Coronary artery (tissue), 2 donors: ENCODE measurements around the gene SERPINC1.
"Not testable (repeated sequence)": the region's sequence is repeated elsewhere in the genome, so short reads cannot be mapped to it uniquely, and the experiment has no call there.

Source experiments
- DNase-seq: peaks from one replicate; pipeline ENCODE4 v3.0.0-alpha.2; 2017; ENCODE audit warnings: low spot score
- H3K27ac ChIP-seq, 2 donors: fragments of 200-600 bp; sonication (generic); one replicate each; pipeline ENCODE4 v1.5.1; 2016 to 2019
- H3K4me3 ChIP-seq: fragments of 200-600 bp; sonication (generic); 2 replicates; pipeline ENCODE4 v1.5.1; 2016; ENCODE audit warnings: mild to moderate bottlenecking, moderate library complexity
- CTCF ChIP-seq: fragments of 200-600 bp; sonication (generic); IDR thresholded peaks from one replicate; pipeline ENCODE4 v1.5.1; 2019; ENCODE audit warnings: antibody characterized with exemption

SERPINC1 gene

GRCh38 chr1:173917149-173917548 is at the start of gene SERPINC1:
SERPINC1 (minus strand) TSS chr1:173917327; CDS start chr1:173917259, 68 bp downstream.
- no peak within 1 kb of the TSS for H3K27ac ChIP-seq
- no peak for TF ChIP-seq CTCF
- DNase-seq = no peak
- H3K4me3 ChIP-seq = no peak within 1 kb of the TSS

DNA sequence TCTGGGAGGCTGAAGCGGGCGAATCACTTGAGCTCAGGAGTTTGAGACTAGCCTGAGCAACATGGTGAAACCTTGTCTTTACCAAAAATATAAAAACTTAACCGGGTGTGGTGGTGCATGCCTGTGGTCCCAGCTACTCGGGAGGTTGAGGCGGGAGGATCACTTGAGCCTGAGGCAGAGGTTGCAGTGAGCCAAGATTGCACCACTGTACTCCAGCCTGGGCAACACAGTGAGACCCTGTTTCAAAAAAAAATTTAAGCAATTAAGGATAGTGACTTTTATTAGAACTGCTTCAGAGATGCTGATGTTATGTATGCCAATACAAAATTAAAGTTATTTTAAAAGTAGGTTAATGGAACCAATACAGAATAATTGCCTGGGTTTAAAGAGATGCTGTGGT is 48.8 kb upstream of the SERPINC1 start:
- DNase-seq, H3K4me3 ChIP-seq: not testable (repeated sequence)

DNA sequence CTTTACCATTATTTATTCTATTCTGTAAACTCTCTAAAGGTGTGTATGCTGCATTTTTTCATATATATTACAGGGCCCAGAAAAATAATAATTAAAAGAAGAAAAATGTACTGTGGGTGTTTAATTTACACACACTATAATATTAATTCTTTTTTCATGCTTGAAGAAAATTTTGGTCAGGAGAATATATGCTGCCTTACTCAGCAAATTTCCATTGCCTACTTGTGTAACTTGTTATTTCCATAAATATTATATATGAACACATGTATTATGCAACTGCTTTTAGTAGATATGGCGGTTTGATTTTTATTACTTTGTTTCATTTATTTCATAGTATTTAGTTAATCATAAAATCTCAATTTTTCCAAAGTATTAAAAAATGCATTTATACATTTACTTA is 46.4 kb upstream of the SERPINC1 start:
- TF ChIP-seq CTCF = no peak
- Histone ChIP-seq H3K4me3 (no peak overlapping the region), H3K27ac (no peak overlapping the region)
- no peak for DNase-seq

More for the DNA sequence above, 48.8 kb upstream of the SERPINC1 start:
- H3K27ac ChIP-seq = not testable (repeated sequence)

DNA sequence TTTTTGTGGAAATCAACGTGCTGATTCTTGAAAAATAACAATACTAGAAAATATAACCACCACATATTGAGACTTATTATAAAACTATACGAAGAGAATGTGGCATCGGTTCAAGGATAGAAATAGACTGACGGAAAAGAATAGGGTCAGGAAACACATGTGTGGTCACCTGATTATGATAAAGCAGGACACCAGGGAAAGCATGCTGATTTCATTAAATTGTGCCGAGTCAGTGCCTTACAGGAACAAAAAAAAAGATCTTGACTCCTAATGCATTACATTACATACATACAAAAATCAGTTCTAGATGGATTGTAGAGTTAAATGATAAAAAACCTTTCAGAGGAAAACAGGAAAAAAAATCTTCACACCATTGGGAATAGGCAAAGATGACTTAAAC is 43.5 kb upstream of the SERPINC1 start:
- DNase-seq = no peak
- TF ChIP-seq CTCF = no peak
- Histone ChIP-seq H3K27ac (no peak overlapping the region), H3K4me3 (no peak overlapping the region)

DNA sequence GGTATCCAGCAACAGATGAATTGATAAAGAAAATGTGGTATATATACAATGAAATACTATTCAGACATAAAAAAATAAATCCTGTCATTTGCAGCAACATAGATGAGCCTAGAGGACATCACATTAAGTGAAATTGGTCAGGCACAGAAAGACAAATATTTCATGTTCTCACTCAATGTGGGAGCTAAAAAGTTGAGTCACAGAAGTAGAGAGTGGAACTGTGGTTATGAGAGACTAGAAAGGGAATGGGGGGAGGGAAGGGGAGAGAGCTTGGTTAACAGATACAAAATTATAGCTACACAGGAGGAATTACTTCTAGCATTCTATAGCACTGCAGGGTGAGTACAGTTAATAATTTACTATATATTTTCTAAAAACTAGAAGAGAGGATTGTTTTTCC is 37.1 kb upstream of the SERPINC1 start:
- no peak overlapping the region for H3K4me3 ChIP-seq
- DNase-seq = no peak
- H3K27ac ChIP-seq = no peak overlapping the region
- TF ChIP-seq CTCF = no peak

- Histone ChIP-seq H3K27ac (no peak overlapping the region), H3K4me3 (no peak overlapping the region)
- DNase-seq = no peak
- no peak for TF ChIP-seq CTCF
Observed at GRCh38 chr1:173948594-173948993, 31.5 kb upstream of the SERPINC1 start.

DNA sequence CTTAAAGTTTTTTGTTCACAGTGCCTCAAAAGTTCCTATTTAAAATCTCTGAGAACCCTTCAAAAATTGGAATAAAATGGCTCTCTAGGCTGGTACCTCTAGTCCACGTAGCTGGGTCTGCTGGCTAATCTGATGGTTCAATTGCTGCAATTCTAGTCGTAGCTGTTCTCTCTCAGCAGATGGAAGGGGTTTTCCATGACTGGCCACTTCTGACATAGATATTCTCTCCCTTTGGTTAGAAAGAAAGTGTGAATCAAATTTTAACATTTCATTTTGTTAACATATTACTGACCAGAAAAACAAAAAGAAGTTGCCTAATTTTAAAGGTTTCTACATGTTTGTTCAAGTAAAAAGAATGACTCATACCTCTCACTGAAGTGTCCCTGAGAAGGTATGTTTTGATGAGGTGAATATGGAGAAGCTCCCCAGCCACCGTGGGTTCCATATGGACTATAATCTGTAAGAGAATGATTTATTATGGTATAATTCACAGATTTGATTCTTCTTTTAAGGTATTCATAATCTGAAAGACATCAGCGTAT is 29.3 kb upstream of the SERPINC1 start:
- H3K4me3 ChIP-seq = no peak overlapping the region
- DNase-seq = no peak
- no peak overlapping the region for H3K27ac ChIP-seq
- TF ChIP-seq CTCF = no peak

GRCh38 chr1:173937062-173937461 is 19.9 kb upstream of the SERPINC1 start:
- no peak overlapping the region for H3K27ac ChIP-seq
- no peak for DNase-seq
- no peak for TF ChIP-seq CTCF

More at GRCh38 chr1:173937062-173937461, 19.9 kb upstream of the SERPINC1 start:
- H3K4me3 ChIP-seq = no peak overlapping the region
